BLaER1 treated with 17β-estradiol and CSF1 and Interleukin-3, amounts not matched to agents 10 nM and 100 nM (cell line): ENCODE results near the gene GPSM1.

Source experiments
- H3K27ac ChIP-seq, 11 experiments: shearing (Covaris generic); formaldehyde crosslinking; 2 replicates each; pipeline ENCODE4 v1.8.1; 2022
- H3K27me3 ChIP-seq, 11 experiments: shearing (Covaris generic); formaldehyde crosslinking; 2 replicates each; pipeline ENCODE4 v1.8.1; 2022
- H3K36me3 ChIP-seq, 11 experiments: shearing (Covaris generic); formaldehyde crosslinking; 2 replicates each; pipeline ENCODE4 v1.8.1; 2022
- H3K4me1 ChIP-seq, 10 experiments: shearing (Covaris generic); formaldehyde crosslinking; 2 replicates each; pipeline ENCODE4 v1.8.1; 2022
- H3K4me2 ChIP-seq, 11 experiments: shearing (Covaris generic); formaldehyde crosslinking; 2 replicates each; pipeline ENCODE4 v1.8.1; 2022
- H3K4me3 ChIP-seq, 10 experiments: shearing (Covaris generic); formaldehyde crosslinking; 2 replicates each; pipeline ENCODE4 v1.8.1; 2022
- H3K9ac ChIP-seq, 11 experiments: shearing (Covaris generic); formaldehyde crosslinking; 2 replicates each; pipeline ENCODE4 v1.8.1; 2022
- H3K9me3 ChIP-seq, 11 experiments: shearing (Covaris generic); formaldehyde crosslinking; replicated peaks in 1 of 11; 2 replicates each; pipeline ENCODE4 v1.8.1; 2022
- H4K20me1 ChIP-seq, 11 experiments: shearing (Covaris generic); formaldehyde crosslinking; 2 replicates each; pipeline ENCODE4 v1.8.1; 2022
- Cebpa-rat ChIP-seq, 11 experiments: shearing (Covaris generic); IDR thresholded peaks; 2 replicates each; pipeline ENCODE4 v1.8.1; 2022

GPSM1 gene

GRCh38 chr9:136337416-136338395 lies 10.4 kb downstream of the GPSM1 start:
- no peak for TF ChIP-seq Cebpa-rat (IDR thresholded peaks at IDR 0.05)
- Histone ChIP-seq H3K27me3 (no peaks in the 10 kb centered on the region), H3K4me2 (peak overlapping the region in 8 of 11 experiments; percentile 29 to 84 (median 82); a peak in 13 of 22 replicates), H3K27ac (peak overlapping the region in 1 of 11 experiments; percentile 22; a peak in 1 of 22 replicates), H3K9ac (peak overlapping the region in 7 of 11 experiments; percentile 8 to 60 (median 42); a peak in 8 of 22 replicates), H3K36me3 (peaks cover 16 to 87% (median 73%) of the 10 kb centered on the region in 11 experiments; a peak in 21 of 22 replicates), H3K9me3 (no peaks in the 10 kb centered on the region), H3K4me3 (no peak overlapping the region), H4K20me1 (peaks cover 0 to 100% (median 85%) of the 10 kb centered on the region in 11 experiments; a peak in 19 of 22 replicates), H3K4me1 (peaks cover 20 to 70% (median 63%) of the 10 kb centered on the region in 10 experiments)

- 0 out of 22 replicates have a peak overlapping the region, but pooled peaks of 1 of the 11 experiments have one; percentile 22 for H3K27ac ChIP-seq
- peaks cover 16 to 84% (median 72%) of the 10 kb centered on the region in 11 experiments; a peak in 21 of 22 replicates for H3K36me3 ChIP-seq
- H3K9ac ChIP-seq = peak overlapping the region in 6 of 11 experiments; percentile 9 to 60 (median 38); a peak in 6 of 22 replicates
- H3K4me1 ChIP-seq = peaks cover 27 to 70% (median 64%) of the 10 kb centered on the region in 10 experiments
- TF ChIP-seq Cebpa-rat (IDR thresholded peaks at IDR 0.05) = no peak
- H3K4me3 ChIP-seq = no peak overlapping the region
- H3K9me3 ChIP-seq = no peaks in the 10 kb centered on the region
- H3K27me3 ChIP-seq = no peaks in the 10 kb centered on the region
- peaks cover 0 to 100% (median 85%) of the 10 kb centered on the region in 11 experiments; a peak in 18 of 22 replicates for H4K20me1 ChIP-seq
- H3K4me2 ChIP-seq = peak overlapping the region in 8 of 11 experiments; percentile 42 to 84 (median 82); a peak in 14 of 22 replicates
These were observed 11.2 kb downstream of the GPSM1 start for GRCh38 chr9:136338511-136338910.

DNA sequence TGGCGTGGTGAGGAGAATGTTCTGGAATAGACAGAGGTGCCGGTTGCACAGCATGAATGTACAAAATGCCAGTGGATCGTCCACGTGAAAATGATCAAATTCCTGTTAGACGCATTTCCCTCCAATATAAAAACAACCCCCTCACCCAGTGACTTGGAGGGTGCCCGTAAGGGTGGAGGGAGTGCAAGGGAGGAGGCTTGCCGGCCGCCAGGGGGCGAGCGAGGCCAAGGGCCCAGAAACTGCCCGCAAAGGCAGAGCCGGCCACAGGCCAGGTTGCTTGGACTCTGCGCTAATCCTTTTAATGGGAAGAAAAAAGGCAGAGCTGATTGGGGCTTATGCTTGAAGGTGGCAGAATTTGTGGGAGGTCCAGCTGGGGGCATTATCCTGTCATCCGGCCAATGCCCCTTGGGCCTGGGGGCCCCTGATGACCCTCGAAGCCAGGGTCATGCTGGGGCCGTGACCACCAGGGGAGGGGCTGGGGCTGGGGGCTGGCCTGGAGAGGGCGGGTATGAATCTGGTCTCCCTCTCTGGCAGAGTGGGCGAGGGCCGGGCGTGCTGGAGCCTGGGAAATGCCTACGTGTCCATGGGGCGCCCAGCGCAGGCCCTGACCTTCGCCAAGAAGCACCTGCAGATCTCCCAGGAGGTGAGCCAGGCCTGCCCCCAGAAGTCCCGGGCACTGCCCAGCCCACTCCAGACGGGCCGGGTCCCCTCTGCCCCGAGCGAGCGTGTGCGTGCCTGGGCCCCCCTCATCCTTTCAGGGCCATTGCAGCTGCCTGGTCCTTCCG lies 12.0 kb downstream of the GPSM1 start:
- no peak for TF ChIP-seq Cebpa-rat (IDR thresholded peaks at IDR 0.05)
- no peak overlapping the region; a peak in 1 of 20 replicates for H3K4me3 ChIP-seq
- H3K27ac ChIP-seq = peak overlapping the region in 2 of 11 experiments; percentile 13 to 32; a peak in 1 of 22 replicates
- no peaks in the 10 kb centered on the region for H3K27me3 ChIP-seq
- H3K9me3 ChIP-seq = no peaks in the 10 kb centered on the region
- peak overlapping the region in 7 of 11 experiments; percentile 18 to 60 (median 38); a peak in 5 of 22 replicates for H3K9ac ChIP-seq
- peaks cover 16 to 81% (median 67%) of the 10 kb centered on the region in 11 experiments; a peak in 21 of 22 replicates for H3K36me3 ChIP-seq
- H4K20me1 ChIP-seq = peaks cover 0 to 99% (median 80%) of the 10 kb centered on the region in 11 experiments; a peak in 18 of 22 replicates
- H3K4me2 ChIP-seq = peak overlapping the region; percentile 57 to 89 (median 82)
- peaks cover 28 to 73% (median 66%) of the 10 kb centered on the region in 10 experiments for H3K4me1 ChIP-seq

GRCh38 chr9:136339958-136340310 lies 12.6 kb downstream of the GPSM1 start:
- Histone ChIP-seq H3K4me2 (peak overlapping the region; percentile 57 to 89 (median 82)), H3K4me3 (no peak overlapping the region; a peak in 1 of 20 replicates), H3K27ac (peak overlapping the region in 1 of 11 experiments; percentile 34; a peak in 1 of 22 replicates), H3K4me1 (peaks cover 28 to 73% (median 66%) of the 10 kb centered on the region in 10 experiments), H3K9ac (peak overlapping the region in 6 of 11 experiments; percentile 12 to 51 (median 34); a peak in 3 of 22 replicates), H3K36me3 (peaks cover 16 to 81% (median 62%) of the 10 kb centered on the region in 11 experiments; a peak in 21 of 22 replicates), H3K27me3 (no peaks in the 10 kb centered on the region), H4K20me1 (peaks cover 0 to 99% (median 79%) of the 10 kb centered on the region in 11 experiments; a peak in 18 of 22 replicates), H3K9me3 (no peaks in the 10 kb centered on the region)
- no peak for TF ChIP-seq Cebpa-rat (IDR thresholded peaks at IDR 0.05)

DNA sequence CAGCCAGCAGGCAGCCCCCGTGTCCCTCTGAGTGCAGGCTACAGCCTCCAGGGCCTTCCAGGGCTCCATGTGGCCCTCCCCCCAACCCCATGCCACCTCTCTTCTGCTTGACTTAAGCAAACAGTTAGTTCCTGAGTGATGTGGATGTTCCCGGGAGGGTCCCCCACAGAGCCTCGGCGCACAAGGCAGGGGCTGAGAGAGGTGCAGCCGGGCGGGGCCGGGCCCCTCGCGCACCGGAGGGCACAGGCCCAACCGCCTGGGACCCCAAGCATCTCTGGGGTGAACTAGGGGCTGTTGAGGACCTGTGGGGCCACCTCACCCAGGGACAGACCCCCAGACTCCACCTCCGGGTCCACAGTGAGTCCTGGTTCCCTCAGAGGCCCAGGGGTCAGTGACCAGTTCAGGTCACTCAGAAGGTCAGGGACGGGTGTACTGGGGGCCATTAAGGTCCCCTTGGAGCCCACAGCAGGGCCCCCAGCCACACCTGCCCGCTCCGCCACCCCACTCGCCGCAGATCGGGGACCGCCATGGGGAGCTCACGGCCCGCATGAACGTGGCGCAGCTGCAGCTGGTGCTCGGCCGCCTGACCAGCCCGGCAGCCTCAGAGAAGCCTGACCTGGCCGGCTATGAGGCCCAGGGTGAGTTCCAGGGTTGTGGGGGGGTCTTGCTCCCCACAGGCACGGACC lies 13.2 kb downstream of the GPSM1 start:
- peak overlapping the region in 5 of 11 experiments; percentile 12 to 51 (median 44); a peak in 2 of 22 replicates for H3K9ac ChIP-seq
- H3K4me1 ChIP-seq = peaks cover 28 to 73% (median 66%) of the 10 kb centered on the region in 10 experiments
- no peak overlapping the region; a peak in 1 of 20 replicates for H3K4me3 ChIP-seq
- peak overlapping the region in 1 of 11 experiments; percentile 34; a peak in 1 of 22 replicates for H3K27ac ChIP-seq
- H3K4me2 ChIP-seq = peak overlapping the region; percentile 57 to 89 (median 82)
- peaks cover 16 to 78% (median 61%) of the 10 kb centered on the region in 11 experiments; a peak in 21 of 22 replicates for H3K36me3 ChIP-seq
- H3K9me3 ChIP-seq = no peaks in the 10 kb centered on the region
- no peak for TF ChIP-seq Cebpa-rat (IDR thresholded peaks at IDR 0.05)
- H3K27me3 ChIP-seq = no peaks in the 10 kb centered on the region
- peaks cover 0 to 99% (median 79%) of the 10 kb centered on the region in 11 experiments; a peak in 18 of 22 replicates for H4K20me1 ChIP-seq

GRCh38 chr9:136341042-136341655 lies 13.8 kb downstream of the GPSM1 start:
- Histone ChIP-seq H3K27ac (peak overlapping the region in 1 of 11 experiments; percentile 40; a peak in 2 of 22 replicates), H3K27me3 (no peaks in the 10 kb centered on the region), H3K9me3 (no peaks in the 10 kb centered on the region), H4K20me1 (peaks cover 0 to 99% (median 82%) of the 10 kb centered on the region in 11 experiments; a peak in 18 of 22 replicates), H3K36me3 (peaks cover 16 to 78% (median 59%) of the 10 kb centered on the region in 11 experiments; a peak in 21 of 22 replicates), H3K9ac (peak overlapping the region in 5 of 11 experiments; percentile 44 to 57 (median 47); a peak in 7 of 22 replicates), H3K4me1 (peaks cover 28 to 76% (median 66%) of the 10 kb centered on the region in 10 experiments), H3K4me2 (peak overlapping the region in 10 of 11 experiments; percentile 69 to 90 (median 84); a peak in 19 of 22 replicates), H3K4me3 (no peak overlapping the region)
- no peak for TF ChIP-seq Cebpa-rat (IDR thresholded peaks at IDR 0.05)

- Histone ChIP-seq H3K27me3 (no peaks in the 10 kb centered on the region), H3K9ac (peak overlapping the region in 9 of 11 experiments; percentile 30 to 59 (median 47); a peak in 13 of 22 replicates), H3K36me3 (peaks cover 16 to 78% (median 53%) of the 10 kb centered on the region in 11 experiments; a peak in 21 of 22 replicates), H4K20me1 (peaks cover 0 to 99% (median 84%) of the 10 kb centered on the region in 11 experiments; a peak in 18 of 22 replicates), H3K9me3 (no peaks in the 10 kb centered on the region), H3K4me2 (peak overlapping the region; percentile 69 to 95 (median 84)), H3K4me3 (no peak overlapping the region), H3K27ac (peak overlapping the region in 2 of 11 experiments; percentile 40 to 43; a peak in 3 of 22 replicates), H3K4me1 (peaks cover 28 to 80% (median 66%) of the 10 kb centered on the region in 10 experiments)
- no peak for TF ChIP-seq Cebpa-rat (IDR thresholded peaks at IDR 0.05)
These were observed 14.4 kb downstream of the GPSM1 start for GRCh38 chr9:136341769-136342168.
